Measurements from ENCODE around the gene FLYWCH2.
"Not testable (repeated sequence)": the region's sequence is repeated elsewhere in the genome, so short reads cannot be mapped to it uniquely, and the experiment has no call there.

The FLYWCH2 gene

GRCh38 chr16:2915196-2915929 lies 32.3 kb downstream of the FLYWCH2 start:
- DNase-seq: no peak

DNA sequence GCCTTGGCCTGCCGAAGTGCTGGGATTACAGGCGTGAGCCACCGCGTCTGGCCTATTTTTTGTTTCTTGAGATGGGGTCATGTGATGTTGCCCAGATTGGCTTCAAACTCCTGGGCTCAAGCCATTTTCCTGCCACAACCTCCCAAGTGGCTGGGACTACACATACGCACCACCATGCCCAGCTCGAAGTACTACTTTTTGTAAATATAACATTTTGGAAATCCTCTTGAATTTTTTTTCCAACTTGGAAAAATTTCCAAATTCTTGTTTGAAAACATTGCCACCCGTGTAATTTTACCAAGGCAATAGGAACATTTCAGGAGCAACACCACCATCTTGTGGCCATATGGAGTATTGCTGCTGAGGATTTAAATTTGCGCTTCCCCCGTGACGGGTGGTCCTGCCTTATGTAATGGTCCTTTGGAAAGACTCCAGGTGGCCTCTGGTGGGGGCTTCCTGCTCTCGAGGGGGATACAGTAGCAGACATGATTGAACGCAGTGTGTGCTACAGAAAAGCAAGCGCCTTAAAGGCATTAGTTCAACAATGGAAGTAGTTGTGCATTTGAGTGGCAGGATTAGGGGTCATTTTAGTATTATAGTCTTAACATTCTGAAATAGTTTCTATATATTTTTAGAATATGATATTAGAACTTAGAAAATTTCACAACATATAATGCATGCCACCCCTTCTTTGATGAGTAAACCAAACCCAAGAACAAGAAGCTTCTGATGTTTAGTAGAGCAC lies 36.7 kb downstream of the FLYWCH2 start:
- no peak for DNase-seq

- DNase-seq: no peak
Observed at GRCh38 chr16:2923481-2923880, 40.5 kb downstream of the FLYWCH2 start.

DNA sequence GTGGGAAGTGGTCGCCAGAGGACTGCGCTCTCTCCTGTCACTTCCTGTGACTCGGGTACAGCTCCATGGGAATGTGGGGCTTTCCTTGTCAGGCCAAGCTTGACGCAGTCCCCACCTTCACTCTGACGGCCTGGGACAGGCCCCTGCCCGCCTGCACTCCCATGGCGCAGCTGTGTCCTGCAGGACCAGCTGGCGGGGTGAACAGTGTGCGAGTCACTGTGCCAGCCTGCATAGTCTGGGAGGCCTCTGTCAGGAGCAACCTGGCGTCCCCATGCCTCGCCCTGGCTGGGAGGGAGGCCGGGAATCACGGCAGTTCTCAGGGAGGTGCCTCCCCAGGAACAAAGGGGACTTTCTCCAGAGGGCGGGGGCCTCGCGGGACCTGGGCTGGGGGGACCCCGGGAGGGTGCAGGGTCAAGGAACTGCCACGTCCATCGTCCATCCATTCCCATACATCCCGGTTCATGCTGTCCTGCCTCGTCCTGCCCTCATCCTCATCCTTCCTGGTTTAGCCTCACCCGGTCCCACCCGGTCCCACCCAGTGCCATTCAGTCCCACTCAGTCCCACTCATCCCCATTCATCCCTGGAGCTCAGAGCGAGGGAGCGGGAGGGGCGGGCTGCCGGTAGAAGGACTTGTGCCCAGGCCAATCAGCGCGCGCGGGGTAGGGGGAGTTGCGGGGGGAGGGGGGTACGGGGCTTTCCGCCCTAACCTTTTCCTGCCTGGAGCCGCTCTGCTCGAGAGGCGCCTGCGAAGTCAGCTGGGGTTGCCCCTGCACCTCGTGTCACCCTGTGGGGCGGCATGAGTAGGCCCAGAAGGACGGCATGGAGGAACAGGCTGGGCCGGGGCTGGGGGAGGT lies 42.1 kb downstream of the FLYWCH2 start:
- no peak for DNase-seq

GRCh38 chr16:2925951-2926649 lies 43.1 kb downstream of the FLYWCH2 start:
- DNase-seq: no peak

DNA sequence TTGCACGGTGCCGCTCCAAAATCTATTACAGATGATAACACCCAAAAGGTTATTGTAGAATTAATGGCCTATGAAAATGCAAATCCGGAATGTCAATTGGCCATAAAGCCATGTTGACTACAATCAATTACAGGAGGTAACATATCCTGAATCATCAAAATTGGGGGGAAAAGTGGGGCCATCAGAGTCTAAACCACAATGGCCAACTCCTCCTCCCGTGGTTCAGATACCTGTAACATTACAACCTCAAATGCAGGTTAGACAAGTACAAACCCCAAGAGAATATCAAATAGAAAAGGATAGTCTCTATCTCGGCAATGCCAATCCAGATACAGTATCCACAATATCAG lies 43.6 kb downstream of the FLYWCH2 start:
- DNase-seq: no peak

GRCh38 chr16:2927010-2927646 lies 44.1 kb downstream of the FLYWCH2 start:
- peak; percentile 45 for DNase-seq

GRCh38 chr16:2928151-2928550 lies 45.1 kb downstream of the FLYWCH2 start:
- not testable (repeated sequence) for DNase-seq

- no peak for DNase-seq
Observed at GRCh38 chr16:2928796-2929195, 45.8 kb downstream of the FLYWCH2 start.

GRCh38 chr16:2929693-2930092 lies 46.7 kb downstream of the FLYWCH2 start:
- no peak for DNase-seq

DNA sequence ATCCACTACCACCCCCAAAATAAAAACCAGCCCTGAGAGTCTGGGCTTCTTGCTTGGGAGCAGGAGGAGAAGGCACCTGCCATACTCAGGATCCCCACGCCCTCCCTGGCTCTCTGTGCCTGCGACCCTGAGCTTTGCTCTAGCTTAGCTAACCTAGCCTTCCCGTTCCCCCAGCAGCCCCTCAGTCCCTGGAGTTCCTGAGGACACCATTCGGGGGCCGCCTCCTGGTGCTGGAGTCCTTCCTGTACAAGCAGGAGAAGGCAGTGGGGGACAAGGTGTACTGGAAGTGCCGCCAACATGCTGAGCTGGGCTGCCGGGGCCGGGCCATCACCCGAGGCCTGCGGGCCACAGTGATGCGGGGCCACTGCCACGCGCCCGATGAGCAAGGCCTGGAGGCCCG lies 47.2 kb downstream of the FLYWCH2 start:
- DNase-seq: no peak

GRCh38 chr16:2931231-2931914 lies 48.4 kb downstream of the FLYWCH2 start:
- not testable (repeated sequence) for DNase-seq

- DNase-seq: no peak
Observed at GRCh38 chr16:2933136-2933535, 50.1 kb downstream of the FLYWCH2 start.

GRCh38 chr16:2933701-2934100 lies 50.7 kb downstream of the FLYWCH2 start:
- DNase-seq: no peak

GRCh38 chr16:2934450-2934849 lies 51.4 kb downstream of the FLYWCH2 start:
- DNase-seq: no peak

GRCh38 chr16:2936436-2937011 lies 53.5 kb downstream of the FLYWCH2 start:
- DNase-seq: no peak

DNA sequence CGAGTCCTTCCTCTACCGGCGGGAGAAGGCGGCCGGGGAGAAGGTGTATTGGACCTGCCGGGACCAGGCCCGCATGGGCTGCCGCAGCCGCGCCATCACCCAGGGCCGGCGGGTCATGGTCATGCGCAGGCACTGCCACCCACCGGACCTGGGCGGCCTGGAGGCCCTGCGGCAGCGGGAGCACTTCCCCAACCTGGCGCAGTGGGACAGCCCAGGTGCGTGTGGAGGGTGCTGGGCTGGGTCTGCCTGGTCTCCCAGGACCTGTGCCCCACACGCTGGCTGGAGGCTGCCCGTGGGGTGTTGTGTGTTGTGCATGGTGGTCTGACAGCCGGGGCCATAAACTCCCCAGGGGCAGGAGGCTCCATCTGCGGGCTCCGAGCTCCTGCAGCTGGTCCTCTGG lies 54.2 kb downstream of the FLYWCH2 start:
- no peak for DNase-seq

DNA sequence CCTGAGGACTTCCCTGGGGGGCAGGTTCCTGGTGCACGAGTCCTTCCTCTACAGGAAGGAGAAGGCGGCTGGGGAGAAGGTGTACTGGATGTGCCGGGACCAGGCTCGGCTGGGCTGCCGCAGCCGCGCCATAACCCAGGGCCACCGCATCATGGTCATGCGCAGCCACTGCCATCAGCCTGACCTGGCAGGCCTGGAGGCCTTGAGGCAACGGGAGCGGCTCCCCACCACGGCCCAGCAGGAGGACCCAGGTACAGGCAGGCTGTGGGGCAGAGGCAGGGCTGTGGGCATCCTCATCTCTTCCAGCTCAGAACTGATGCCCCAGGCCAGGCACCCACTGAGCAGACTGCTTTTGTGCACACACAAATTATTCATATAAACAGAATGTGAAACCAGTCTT lies 55.2 kb downstream of the FLYWCH2 start:
- DNase-seq: no peak

- no peak for DNase-seq
Observed at GRCh38 chr16:2939968-2940367, 57.0 kb downstream of the FLYWCH2 start.

GRCh38 chr16:2942045-2942444 lies 59.0 kb downstream of the FLYWCH2 start:
- DNase-seq: no peak

- DNase-seq: not testable (repeated sequence)
Observed at GRCh38 chr16:2943716-2944115, 60.7 kb downstream of the FLYWCH2 start.
